Measurements from ENCODE around the gene MRPS34. TPM values are rescaled to one million over a fixed set of nuclear protein-coding genes. Genes with fewer than 3 reads are reported as not detected.

The MRPS34 gene
- total RNA-seq, 2 experiments from 2014 or later: 91.6 to 103 TPM

DNA sequence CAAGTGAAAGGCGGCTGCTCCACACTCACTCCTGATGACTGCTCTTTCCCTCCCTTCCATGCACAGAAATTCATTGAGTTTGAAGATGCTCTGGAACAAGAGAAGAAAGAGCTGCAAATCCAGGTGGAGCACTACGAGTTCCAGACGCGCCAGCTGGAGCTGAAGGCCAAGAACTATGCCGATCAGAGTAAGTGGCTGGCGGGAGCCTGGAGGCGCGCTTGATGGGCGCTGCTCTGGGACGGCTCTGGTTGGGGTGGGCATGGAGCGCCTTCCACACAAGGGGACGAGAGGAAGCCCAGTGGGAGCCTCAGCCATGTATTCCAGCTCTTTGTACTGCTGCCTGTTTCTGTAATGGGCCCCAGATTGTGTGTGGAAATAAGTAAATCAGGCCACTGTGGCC is 48.4 kb downstream of the MRPS34 start:
- Mint-ChIP-seq H3K27me3 (no peaks in the 10 kb centered on the region), H3K4me3 (no peak overlapping the region), H3K36me3 (peaks cover 10% of the 10 kb centered on the region), H3K9me3 (no peaks in the 10 kb centered on the region), H3K4me1 (peaks cover 25% of the 10 kb centered on the region), H3K27ac (no peak overlapping the region)
- ATAC-seq (ENCODE audit: low read depth) (no peak), DNase-seq (no peak)
- POLR2A ChIA-PET: no interaction called here

DNA sequence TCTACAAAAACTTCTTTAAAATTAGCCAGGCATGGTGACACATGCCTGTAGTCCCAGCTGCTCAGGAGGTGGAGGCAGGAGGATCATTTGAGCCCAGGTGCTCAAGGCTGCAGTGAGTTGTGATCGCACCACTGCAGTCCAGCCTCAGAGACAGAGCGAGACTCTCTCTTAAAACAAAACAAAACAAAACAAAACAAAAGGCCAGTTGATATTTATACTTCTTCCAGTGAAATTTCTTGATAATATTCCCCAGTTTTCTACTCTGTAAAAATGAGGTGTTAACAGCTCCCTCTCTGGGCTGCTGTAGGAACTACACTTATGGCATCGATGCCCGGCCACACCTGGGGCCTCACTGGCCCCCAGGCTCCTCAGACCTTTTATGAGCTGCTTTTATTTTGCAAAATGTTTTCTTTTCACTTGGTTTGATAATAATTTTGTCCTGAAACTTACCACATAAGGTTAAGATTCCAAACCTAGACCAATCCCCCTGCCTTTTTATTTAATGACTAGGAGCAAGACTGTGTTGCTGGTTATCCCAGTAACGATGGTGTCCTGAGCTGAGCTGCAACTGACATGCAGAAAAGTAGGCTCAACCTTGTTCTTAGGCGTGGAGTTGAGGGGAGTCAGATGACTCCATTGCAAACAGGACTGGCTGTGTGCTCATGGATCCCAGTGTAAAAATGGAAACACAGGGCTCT is 49.3 kb downstream of the MRPS34 start:
- no peaks in the 10 kb centered on the region for H3K27me3 Mint-ChIP-seq
- H3K4me1 Mint-ChIP-seq: peaks cover 28% of the 10 kb centered on the region
- peak overlapping the region; percentile 24 for H3K27ac Mint-ChIP-seq
- ATAC-seq (ENCODE audit: low read depth) (no peak), DNase-seq (no peak)
- H3K4me3 Mint-ChIP-seq: no peak overlapping the region
- H3K9me3 Mint-ChIP-seq: no peaks in the 10 kb centered on the region
- H3K36me3 Mint-ChIP-seq: peaks cover 10% of the 10 kb centered on the region
- POLR2A ChIA-PET: interaction anchor here (0.9 kb wide), 1 partner anchor 307 kb away, joined by 3 read pairs; no protein-coding TSS in a partner anchor

Small RNAs within 50 kb of the gene (microRNA-seq; reads per million reads assigned to microRNA genes)
- 4.2 reads per million for gene MIR3177

Other genes with a start within 250 kb of the MRPS34 start
- gene TMEM204, start 239.5 kb downstream of the MRPS34 start, total RNA-seq: 10 to 100 TPM; 68.3 to 72.0 TPM
- 10 to 100 TPM; 11.7 to 12.8 TPM for gene IFT140, start 161.1 kb downstream of the MRPS34 start, total RNA-seq
- gene CRAMP1, start 160.8 kb downstream of the MRPS34 start, total RNA-seq: 10 to 100 TPM; 25.2 to 27.8 TPM
- 10 to 100 TPM; 44.7 to 45.1 TPM for gene JPT2, start 94.9 kb downstream of the MRPS34 start, total RNA-seq
- gene MAPK8IP3, start 66.9 kb downstream of the MRPS34 start, total RNA-seq: 100 to 1,000 TPM; 146 to 157 TPM
- 10 to 100 TPM; 58.1 to 60.9 TPM for gene NME3, start 1.6 kb downstream of the MRPS34 start, total RNA-seq
- gene EME2, start 324 bp downstream of the MRPS34 start, total RNA-seq: 10 to 100 TPM; 28.7 to 36.3 TPM
- gene SPSB3, start 9.4 kb upstream of the MRPS34 start, total RNA-seq: 10 to 100 TPM; 67.8 to 74.1 TPM
- gene NUBP2, start 9.8 kb upstream of the MRPS34 start, total RNA-seq: 10 to 100 TPM; 55.6 to 55.9 TPM
- gene IGFALS, start 20.6 kb upstream of the MRPS34 start, total RNA-seq: under 1 TPM; 0.23 to 0.55 TPM
- gene HAGH, start 53.7 kb upstream of the MRPS34 start, total RNA-seq: 10 to 100 TPM; 48.7 to 51.6 TPM
- gene FAHD1, start 54.1 kb upstream of the MRPS34 start, total RNA-seq: 10 to 100 TPM; 12.0 to 12.2 TPM
- not detected for gene MEIOB, start 99.0 kb upstream of the MRPS34 start, total RNA-seq
- gene HS3ST6, start 145.3 kb upstream of the MRPS34 start, total RNA-seq: not detected
- 10 to 100 TPM; 12.0 to 12.5 TPM for gene MSRB1, start 170.1 kb upstream of the MRPS34 start, total RNA-seq
- not detected for gene RPL3L, start 181.6 kb upstream of the MRPS34 start, total RNA-seq
- 100 to 1,000 TPM; 108 to 115 TPM for gene NDUFB10, start 186.4 kb upstream of the MRPS34 start, total RNA-seq
- gene RPS2, start 191.7 kb upstream of the MRPS34 start, total RNA-seq: 1,000 to 10,000 TPM; 2,404 to 2,409 TPM
- gene RNF151, start 193.7 kb upstream of the MRPS34 start, total RNA-seq: not detected
- gene TBL3, start 198.9 kb upstream of the MRPS34 start, total RNA-seq: 10 to 100 TPM; 29.4 to 30.7 TPM
- 1 to 10 TPM in 1 of 2 experiments, under 1 TPM in 1; 0.58 to 1.8 TPM for gene NOXO1, start 208.3 kb upstream of the MRPS34 start, total RNA-seq
- gene GFER, start 211.1 kb upstream of the MRPS34 start, total RNA-seq: 10 to 100 TPM; 28.8 to 31.9 TPM
- 1 to 10 TPM; 2.0 to 2.2 TPM for gene SYNGR3, start 216.8 kb upstream of the MRPS34 start, total RNA-seq
- gene ZNF598, start 236.7 kb upstream of the MRPS34 start, total RNA-seq: 10 to 100 TPM; 67.8 to 77.1 TPM
- gene NPW, start 246.7 kb upstream of the MRPS34 start, total RNA-seq: under 1 TPM in 1 of 2 experiments, not detected in 1; 0.42 TPM